ENCODE data around the gene RRM2.

The RRM2 gene

DNA sequence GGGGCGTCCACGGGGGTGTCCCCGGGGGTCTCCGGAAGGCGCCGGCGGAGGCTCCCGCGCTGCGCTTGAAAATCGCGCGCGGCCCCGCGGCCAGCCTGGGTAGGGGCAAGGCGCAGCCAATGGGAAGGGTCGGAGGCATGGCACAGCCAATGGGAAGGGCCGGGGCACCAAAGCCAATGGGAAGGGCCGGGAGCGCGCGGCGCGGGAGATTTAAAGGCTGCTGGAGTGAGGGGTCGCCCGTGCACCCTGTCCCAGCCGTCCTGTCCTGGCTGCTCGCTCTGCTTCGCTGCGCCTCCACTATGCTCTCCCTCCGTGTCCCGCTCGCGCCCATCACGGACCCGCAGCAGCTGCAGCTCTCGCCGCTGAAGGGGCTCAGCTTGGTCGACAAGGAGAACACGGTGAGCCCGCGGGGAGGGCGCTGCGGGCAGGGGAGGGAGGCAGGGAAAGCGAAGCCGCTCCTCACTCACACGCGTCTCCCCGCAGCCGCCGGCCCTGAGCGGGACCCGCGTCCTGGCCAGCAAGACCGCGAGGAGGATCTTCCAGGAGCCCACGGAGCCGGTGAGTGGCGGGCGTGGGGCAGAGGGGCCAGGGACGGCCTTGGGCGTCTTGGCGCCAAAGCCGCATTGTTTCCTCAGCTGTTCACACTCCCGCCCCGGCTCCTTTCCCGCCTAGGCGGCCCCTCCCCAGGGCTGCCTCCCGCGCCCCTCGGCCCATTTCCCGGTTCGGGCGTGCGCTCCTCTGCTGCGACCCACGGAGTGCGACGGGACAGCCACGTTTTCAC, at the start of gene RRM2:
Gene RRM2 (plus strand): TSS at position 240 of the 781 bp plus-strand sequence. CDS start 60 bp downstream, at position 300.
- DNase-seq, result peak; percentile 90

DNA sequence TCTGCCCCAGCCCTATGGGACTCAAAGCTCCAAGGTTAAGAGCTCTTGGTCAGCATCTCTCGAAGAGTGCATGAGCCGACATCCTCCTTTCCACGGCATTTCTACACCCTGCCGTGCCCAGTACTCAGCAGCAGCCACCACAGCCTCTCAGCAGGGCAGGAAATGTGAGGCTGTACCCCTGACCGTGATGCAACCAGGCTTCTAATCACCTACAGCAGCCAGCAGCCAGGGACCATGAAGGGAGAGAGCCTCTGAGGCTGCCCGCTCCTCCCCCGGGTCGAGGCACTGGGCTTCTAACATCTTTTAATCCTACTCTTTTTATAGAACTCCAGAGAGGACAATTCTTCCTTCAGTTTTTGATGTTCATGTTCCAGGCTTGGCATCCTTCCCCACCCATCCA, 48.8 kb upstream of the RRM2 start:
- DNase-seq, result no peak

DNA sequence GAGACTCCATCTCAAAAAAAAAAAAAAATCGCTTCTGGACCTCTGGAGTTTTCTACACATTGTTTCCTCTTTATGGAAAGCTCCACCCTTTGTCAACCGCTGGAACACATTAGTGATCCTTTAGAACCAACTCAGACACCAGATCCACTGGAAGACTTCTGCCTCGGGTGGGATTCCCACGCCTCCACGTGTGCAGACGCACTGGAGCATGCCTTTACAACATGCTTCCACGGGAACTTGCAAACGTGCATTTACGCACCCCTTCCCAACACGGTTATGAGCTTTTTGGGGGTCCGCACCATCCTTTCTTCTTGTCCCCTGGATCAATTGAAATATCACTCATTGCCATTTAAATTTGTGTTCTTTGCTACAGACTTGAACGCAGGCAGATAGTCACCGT, 47.4 kb upstream of the RRM2 start:
- DNase-seq, result no peak

DNA sequence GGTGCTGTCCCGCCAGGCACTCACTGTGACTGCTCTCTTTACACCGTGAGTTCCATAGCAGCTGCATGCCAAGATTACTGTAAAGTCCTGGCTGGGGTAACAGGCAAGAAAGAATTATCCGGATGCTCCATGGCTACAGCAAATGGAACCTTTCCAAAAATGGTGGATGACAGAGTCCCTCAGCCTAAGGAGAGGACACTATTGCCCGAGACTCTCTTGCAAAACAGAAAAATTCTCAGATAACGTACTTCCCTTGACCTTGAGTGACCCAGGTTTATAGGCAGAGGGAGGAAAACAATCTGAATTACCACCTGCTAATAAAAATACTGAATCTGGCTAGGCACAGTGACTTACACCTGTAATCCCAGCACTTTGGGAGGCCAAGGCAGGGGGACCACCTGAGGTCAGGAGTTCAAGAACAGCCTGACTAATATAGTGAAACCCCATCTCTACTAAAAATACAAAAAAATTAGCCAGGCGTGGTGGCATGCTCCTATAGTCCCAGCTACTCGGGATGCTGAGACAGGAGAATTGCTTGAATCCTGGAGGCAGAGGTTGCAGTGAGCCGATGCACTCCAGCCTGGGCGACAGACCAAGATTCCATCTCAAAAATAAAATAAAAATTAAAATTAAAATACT, 46.8 kb upstream of the RRM2 start:
- no peak for DNase-seq

DNA sequence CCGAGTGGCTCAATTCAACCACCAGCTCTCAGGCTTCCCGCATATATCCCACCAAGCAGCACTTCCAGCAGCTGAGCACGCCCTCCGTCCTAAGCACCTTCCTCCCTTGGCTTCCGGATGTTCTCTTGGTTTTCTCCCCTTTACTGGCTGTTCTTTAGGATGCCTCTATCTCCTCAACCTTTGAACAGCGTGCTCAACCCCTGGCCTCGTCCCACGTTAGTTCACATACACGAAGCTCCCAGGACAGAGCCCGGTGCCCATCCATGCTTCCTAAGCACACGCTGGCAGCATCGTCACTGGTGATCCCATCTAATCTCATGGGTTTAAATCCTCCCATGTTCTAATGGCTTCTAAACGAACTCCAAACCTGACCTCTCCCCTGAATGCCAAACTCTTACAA, 46.0 kb upstream of the RRM2 start:
- no peak for DNase-seq

DNA sequence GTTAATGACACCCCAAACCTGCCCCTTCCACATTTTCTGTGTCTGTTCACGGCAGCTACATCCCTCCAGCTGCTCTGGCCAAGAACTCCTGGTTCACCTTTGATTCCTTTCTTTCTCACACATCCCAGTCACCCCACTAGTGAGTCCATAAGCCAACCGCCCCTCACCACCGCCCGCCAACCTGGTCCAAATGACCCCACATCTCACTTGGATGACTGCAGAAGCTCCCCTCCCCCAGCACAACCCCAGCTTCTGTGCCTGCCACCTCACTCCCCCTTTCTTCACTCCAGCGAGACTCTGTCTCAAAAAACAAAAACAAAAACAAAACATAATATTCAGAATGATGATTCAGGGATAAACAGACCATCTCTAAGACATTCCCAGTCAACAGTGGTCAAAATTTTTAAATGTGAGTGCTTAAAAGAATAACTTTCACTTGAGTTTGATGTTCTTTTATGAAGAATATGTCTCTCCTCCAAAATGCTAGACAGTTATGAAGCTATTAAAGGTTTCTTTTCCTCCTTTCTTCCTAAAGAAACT, 45.5 kb upstream of the RRM2 start:
- DNase-seq, result no peak

DNA sequence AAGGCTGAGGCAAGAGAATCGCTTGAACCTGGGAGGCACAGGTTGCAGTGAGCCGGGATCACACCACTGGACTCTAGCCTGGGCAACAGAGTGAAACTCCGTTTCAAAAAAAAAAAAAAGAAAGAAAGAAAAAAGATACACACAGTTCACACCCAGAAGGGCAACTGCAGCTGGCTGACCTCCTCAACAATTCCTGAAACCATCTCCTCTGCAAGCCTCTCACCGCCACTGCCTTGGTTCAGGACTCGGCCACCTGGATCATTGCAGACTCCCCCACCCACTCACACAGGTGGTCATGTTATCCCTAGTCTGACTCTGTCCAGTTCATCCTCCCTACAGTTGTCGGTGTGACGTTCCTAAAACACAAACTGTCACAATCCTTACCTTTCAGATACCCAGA, 44.5 kb upstream of the RRM2 start:
- DNase-seq, result no peak

DNA sequence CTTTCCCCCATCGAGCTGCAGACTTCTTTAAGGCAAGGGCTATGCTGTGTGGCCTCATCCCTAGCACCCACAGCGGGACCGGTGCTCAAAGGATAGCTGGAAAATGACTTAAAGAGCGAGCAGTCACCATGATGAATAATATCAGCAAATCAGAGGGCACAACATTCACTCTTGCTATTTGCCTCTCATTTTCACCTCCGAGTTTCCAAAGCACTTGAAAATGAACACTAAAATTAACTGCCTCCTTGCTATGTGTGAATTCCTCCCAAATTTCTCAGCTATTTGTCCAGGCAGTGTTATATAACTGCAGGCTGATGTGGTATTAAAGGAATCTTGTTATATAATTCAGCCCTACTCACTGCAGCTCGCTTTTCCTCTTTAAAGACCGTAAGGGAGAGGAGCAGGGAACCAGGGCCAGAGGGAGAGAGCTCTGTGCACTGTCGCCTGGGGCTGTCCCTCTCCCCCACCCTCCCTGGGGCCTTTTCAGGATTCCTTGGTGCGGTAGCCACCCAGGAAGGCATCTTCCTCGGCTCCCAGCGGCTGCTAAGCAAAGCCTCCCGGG, 43.8 kb upstream of the RRM2 start:
- no peak for DNase-seq

DNA sequence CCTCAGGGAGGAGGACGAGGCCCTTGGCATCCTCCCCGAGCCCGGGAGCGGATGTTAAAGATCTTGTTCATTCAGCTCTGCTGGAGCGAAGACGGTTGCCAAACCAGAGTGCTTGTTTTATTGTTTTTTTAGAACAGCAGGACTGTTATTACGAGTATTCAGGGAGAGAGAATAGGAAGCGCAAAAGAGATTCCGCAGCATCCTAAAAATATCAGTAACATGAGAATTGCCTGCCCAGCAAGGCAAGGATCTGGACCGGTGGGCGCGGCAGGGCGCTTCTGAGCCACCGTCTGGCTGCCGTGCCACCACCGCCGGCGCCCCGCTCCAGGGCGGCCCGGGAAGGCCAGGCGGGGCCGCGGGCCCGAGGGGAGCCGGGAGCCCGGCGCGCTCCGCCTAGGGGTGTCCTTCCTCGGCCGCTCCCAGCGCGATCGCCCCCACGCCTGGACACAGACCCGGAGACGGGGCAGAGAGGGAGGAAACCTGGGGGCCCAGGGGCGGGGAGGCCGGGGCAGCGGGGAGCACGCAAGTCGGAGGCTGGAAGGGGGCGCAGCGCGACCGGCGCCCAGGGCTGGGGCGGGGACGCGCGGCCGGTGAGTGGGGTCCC, 43.2 kb upstream of the RRM2 start:
- no peak for DNase-seq

DNA sequence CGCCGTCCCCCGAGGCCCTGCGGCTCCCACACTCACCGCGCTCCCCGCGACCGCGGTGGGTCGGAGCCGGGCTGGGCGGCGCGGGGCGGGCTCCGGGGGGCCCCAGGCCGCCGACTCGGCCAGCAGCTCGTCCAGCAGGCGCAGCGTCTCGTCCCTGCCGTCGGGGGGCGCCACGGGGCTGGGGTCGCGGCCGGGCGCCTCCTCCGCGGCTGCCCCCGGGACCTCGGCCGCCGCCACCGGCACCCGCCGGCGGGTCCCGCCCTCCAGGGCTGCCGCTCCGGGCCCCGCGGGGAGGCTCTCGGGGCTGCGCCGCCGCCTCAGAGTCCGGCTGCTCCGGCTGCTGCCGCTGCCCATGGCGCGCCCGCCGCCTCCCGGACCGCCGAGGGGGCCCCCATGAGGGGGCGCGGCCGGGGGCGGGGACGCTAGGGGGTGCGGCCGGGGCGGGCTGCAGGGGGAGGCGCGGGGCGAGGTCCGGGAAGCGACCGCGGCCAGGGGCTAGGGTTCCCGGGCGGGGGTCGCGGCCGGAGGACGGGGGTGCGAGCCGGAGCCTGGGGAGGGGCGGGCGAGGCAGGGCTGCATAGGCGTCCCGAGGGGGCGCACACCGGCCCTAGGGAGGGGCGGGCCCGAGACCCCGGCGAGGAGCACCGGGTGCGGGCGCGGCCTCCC, 42.5 kb upstream of the RRM2 start, which contains the start of gene CYS1:
Gene CYS1 (minus strand): TSS at position 542 of the 666 bp plus-strand sequence. CDS start 188 bp downstream, at position 354.
- DNase-seq, result no peak

DNA sequence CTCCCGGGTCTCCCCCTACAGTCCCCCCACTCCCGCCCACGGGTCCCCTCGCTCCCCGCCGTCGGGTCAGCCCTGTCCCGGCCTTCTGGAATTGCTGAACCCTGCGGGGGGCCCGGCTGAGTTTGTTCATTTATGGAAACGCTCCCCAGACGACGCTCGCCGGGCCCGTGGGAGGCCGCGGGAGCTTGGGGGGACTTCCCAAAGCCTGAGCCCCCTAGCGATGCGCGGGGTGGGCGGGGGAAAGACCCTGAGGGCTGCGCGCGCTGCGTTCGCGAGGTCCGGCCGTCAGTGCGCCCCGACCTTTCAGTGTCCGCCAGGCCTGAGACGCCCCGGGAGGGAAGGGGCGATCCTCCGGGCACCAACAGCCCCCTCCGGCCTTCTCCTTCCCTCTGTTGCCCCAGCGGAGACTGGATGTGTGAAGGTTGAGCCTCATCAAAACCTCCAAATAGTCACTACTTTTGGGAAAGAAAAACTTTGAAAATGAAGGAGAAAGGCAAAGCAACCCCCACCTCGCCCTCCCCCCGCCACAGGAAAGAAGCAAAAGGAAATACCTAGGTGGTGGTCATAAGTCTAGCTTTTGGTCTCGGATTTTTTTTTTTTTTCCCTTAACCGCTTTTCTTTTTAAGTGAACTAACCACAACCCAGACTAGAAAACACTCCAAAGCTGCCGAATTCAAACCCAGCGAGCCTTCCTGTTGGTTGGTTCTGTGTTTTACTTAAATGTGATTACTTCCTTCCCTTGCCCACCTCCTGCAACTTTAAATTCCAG, 41.8 kb upstream of the RRM2 start:
- no peak for DNase-seq

DNA sequence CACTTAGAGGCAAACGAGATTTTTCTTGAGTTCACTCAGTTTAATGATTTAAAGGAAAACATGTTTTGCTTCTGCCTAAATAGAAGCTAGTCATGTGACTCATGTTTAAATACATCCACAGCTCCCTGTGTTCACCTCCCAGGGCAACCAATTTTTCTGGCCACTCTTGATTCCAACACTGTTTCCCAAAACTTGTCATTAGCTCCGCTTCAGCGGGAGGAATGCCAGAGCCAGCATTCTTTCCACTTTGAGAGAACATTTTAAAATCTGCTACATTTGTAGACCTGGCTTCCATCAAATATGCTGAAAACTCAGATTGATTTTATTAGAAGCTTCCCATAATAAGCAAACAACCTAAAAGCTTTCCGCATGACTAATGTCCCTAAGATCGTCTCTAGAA, 39.5 kb upstream of the RRM2 start:
- DNase-seq, result no peak

DNA sequence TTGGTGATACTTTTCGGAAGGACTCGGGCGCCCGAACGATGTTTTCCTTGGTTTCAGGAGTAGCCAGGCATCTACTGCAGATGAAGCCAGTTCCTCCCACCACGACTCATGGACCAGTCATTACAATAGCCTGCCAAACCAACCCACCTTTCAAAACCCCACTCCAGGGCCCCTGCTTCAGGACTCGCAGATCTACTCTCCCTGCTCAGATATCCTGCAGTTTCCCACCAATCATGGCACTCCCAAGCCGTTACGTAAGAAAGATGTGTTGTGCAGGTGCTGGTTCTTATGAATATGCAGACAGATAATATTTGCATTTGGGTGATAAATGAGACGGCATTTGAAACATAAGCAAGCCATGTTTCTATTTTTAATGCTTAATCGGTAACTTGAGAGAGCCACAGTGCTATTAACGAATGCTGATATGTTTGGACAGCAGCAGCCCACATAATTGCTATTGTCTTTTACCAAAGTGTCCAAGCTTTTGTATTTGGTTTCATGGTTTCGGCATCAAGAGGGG, 38.8 kb upstream of the RRM2 start:
- DNase-seq, result no peak

DNA sequence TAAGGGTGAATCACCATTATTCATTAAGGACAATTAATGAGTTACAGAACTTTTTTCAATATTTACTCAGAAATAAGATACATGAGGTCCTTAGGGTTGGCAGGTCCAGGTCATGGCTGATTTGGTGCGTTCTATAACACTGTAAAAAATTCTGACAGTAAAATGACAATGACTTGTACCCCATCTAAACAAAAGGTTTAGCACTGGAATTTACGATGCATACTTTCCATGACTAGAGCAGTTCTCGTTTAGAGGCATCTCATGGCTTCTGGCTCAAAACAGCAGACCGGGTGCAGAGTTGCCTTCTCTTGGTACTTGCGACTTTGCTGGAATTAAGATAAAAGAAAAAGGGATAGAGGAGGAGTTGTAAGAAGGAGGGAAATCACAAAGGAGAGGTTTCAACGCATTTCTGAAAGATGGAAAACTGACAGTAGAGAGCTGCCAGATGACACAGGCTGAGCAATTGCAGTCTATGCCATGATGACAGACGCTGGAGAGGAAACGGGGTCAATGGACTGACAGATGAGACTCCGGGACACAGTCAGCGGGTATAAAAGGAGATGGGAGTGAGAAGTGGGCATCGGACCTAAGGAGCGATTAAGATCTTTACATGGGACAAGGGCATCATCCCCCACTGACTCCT, 38.2 kb upstream of the RRM2 start:
- no peak for DNase-seq

DNA sequence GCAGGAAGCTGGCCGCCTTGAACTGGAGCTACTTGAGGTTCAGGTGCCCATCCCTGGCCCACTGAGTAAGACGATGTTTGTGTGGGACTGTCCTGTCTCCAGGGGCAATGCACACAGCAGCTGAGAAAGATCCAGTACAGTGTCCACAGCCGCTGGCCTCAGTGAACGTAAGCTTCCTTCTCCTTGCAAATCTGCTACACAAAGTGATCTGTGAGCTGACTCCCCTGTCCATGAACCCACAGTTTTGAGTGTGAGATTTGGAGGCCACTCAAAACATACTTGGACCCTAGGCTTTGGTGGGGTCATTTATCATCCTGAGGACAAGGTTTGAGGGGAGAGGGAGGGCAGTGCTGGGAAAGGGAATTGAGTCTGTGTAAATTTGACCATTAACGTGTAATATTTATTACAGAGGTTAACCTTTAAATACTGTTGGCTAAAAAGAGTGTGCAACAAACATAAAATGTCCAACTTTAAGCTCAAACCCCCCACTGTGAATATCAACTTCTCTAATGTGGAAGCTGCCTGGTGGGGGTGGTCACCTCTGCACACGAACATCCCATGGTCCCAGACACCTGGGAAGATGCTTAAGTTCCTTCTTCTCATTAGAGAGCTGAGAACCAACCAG, 37.4 kb upstream of the RRM2 start:
- DNase-seq, result no peak

DNA sequence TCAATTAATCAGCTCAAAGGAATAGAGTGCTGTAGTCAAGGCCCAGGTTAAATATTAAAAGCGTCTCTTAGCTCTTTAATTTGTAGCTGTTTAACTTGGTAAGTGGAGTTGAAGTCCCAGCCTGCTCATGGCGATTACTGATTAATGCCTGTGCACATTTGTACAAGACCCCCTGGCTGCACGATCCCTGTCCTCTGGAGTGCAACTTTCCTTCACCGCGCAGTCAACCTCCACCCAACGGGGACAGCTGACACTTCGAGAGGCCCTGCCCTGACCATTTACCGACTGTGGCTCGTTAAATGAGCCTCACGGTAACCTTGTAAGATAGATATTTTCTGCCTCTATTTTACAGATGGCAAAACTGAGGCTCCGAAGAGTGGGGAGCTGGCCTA, 36.9 kb upstream of the RRM2 start:
- DNase-seq, result no peak

DNA sequence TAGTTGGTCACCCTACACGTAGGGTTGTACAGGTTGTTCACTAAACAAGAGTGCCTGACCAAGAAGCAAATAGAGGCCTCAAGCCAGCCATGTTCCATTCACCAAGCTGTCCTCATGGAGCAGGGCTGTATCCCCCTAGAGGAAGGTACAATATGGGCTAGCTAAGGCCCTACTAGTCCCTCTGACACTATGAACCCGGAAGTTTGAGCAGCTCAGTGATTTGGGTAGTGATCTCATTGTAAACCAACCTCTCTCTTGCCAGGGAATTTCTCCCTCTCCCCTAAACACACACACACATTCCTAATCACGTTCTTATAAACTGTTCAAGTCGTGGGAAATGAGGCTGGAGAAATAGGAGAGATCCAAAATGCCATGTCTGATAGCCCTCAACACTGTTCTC, 35.6 kb upstream of the RRM2 start:
- DNase-seq, result no peak

DNA sequence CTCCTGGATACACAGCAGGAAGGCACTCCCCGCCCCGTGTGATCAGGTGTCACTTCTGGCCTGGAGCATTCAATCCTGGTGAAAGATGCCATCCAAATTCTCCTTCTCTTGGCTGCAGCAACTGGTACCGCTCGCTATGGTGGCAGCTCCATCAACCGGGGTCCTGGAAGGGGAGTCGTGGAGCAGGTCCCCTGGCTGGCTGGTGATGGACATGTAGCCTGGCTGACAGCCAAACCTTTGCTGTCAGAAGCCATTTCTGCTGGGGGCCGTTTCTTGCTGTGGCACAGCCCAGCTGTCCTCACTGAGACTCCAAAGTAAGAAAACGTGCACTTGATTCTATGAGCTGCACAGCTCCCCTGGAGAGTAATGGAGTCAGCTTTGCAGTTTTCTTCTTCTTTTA, 35.2 kb upstream of the RRM2 start:
- DNase-seq, result no peak

DNA sequence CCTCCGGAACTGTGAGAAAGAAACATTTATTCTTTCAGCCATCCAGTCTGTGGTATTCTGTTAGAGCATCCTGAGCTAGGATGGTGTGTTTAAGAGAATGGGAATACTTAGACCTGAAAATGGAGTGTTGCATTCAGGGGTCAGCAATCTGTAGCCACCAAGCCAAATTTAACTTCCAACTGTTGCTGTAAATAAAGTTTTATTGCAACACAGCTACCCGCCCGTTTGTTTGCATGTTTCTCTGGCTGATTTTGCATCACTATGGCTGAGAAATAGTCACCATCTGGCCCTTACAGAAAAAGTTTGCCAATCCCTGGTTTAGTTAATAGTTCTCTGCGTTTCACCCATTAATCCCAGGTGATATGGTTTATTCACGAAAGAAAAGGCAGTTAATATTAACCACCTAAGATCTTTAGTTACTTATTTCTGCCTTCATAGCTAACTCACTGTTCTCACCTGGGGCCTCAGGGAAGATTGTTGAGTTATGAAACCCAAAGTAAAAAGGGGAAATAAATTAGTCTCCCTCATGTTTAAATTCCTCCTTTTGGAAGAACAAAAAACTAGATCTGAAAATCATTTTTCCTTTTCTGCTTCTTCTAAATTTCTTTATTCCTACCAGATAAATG, 32.9 kb upstream of the RRM2 start:
- no peak for DNase-seq

DNA sequence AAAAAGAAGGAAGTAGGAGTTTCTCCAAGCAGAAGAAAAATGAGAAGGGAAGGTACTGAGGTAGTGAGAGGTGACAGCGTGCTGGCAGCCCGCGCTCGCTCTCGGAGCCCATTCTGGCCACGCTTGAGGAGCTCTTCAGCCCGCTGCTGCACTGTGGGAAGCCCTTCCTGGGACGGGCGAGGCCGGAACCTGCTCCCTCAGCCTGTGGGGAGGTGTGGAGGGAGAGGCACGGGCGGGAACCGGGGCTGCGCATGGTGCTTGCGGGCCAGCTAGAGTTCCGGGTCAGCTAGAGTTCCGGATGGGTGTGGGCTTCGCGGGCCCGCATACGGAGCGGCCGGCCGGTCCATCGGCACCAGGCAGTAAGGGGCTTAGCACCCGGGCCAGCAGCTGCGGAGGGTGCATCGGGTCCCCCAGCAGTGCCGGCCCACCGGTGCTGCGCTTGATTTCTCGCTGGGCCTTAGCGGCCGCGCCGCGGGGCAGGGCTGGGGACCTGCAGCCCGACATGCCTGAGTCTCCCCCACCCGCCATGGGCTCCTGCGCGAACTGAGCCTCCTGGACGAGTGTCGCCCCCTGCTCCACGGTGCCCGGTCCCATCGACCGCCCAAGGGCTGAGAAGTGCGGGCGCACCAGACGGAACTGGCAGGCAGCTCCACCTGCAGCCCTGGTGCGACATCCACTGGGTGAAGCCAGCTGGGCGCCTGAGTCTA, 31.2 kb upstream of the RRM2 start:
- peak; percentile 19 for DNase-seq

Data from CD4-positive, alpha-beta T cell treated with Interferon gamma for 1 hour (primary cell).